Activated CD4-positive, alpha-beta T cell treated with anti-CD3 and anti-CD28 coated beads, Interleukin-2, amount 10 ng/mL, durations not matched to agents 24 days and 14 days (primary cell): Measurements from ENCODE around the gene NRAP. TPM values are rescaled to one million over a fixed set of nuclear protein-coding genes. Genes with fewer than 3 reads are reported as not detected.

ENCODE experiments used
- DNase-seq: peaks from one replicate; pipeline ENCODE4 v3.0.0; 2022
- H3K27ac Mint-ChIP-seq: one replicate; pipeline ENCODE4 v1.8.0; 2022; ENCODE audit warnings: mild to moderate bottlenecking, mixed read lengths
- H3K27me3 Mint-ChIP-seq: one replicate; pipeline ENCODE4 v1.8.0; 2022; ENCODE audit warnings: mixed read lengths
- H3K36me3 Mint-ChIP-seq: one replicate; pipeline ENCODE4 v1.8.0; 2022; ENCODE audit warnings: low read depth, mild to moderate bottlenecking, mixed read lengths
- H3K4me1 Mint-ChIP-seq: one replicate; pipeline ENCODE4 v1.8.0; 2021; ENCODE audit warnings: mixed read lengths
- H3K4me3 Mint-ChIP-seq: one replicate; pipeline ENCODE4 v1.8.0; 2022; ENCODE audit warnings: mild to moderate bottlenecking, moderate library complexity, mixed read lengths
- H3K9me3 Mint-ChIP-seq: one replicate; pipeline ENCODE4 v1.8.0; 2021; ENCODE audit warnings: mixed read lengths
- intact Hi-C: fragments of 100-400 bp; cut with micrococcal nuclease; formaldehyde crosslinking; loops from one replicate; pipeline ENCODE4 v1.15.1; 2023
- total RNA-seq: library from RNA; stranded (reverse); gene quantifications from 2 replicates; pipeline ENCODE4 v1.2.3, GENCODE V29; 2022

The NRAP gene, protein sequence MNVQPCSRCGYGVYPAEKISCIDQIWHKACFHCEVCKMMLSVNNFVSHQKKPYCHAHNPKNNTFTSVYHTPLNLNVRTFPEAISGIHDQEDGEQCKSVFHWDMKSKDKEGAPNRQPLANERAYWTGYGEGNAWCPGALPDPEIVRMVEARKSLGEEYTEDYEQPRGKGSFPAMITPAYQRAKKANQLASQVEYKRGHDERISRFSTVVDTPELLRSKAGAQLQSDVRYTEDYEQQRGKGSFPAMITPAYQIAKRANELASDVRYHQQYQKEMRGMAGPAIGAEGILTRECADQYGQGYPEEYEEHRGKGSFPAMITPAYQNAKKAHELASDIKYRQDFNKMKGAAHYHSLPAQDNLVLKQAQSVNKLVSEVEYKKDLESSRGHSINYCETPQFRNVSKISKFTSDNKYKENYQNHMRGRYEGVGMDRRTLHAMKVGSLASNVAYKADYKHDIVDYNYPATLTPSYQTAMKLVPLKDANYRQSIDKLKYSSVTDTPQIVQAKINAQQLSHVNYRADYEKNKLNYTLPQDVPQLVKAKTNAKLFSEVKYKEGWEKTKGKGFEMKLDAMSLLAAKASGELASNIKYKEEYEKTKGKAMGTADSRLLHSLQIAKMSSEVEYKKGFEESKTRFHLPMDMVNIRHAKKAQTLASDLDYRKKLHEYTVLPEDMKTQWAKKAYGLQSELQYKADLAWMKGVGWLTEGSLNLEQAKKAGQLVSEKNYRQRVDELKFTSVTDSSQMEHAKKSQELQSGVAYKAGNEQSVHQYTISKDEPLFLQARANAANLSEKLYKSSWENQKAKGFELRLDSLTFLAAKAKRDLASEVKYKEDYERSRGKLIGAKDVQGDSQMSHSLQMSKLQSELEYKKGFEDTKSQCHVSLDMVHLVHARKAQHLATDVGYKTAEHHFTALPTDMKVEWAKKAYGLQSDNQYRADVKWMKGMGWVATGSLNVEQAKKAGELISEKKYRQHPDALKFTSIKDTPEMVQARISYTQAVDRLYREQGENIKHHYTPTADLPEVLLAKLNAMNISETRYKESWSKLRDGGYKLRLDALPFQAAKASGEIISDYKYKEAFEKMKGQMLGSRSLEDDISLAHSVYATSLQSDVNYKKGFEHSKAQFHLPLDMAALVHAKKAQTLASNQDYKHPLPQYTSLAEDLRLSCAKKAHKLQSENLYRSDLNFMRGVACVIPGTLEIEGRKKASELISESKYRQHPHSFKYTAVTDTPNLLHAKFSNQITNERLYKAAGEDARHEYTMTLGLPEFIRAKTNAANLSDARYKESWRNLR (N-terminal part only)
- not detected in 2 replicates for total RNA-seq

DNA sequence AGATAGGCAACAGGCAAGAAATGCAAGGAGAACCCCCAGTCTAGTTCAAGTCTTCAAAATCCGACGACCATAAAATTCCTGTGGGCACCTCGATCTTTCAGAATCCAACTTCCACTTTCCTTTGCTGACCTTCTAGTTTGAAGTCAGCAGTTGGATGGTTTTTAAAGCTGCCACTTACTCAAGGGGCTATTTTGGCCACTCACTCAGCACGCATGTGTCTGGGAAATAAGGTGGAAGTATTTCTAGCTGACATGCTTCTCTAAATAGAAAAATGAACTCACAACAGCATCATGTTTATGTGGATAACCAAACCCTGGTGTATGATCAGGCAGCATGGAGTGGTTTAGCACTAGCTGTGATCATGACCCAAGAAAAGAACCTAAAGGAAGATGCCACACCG lies at the start of gene NRAP:
Gene NRAP, minus strand, starts transcription at position 134 of the 400 bp plus-strand sequence. CDS start 159 bp downstream, outside the sequence.
- Mint-ChIP-seq H3K27me3 (peaks cover 17% of the 10 kb centered on the region), H3K4me3 (no peak within 1 kb of the TSS), H3K9me3 (peaks cover 7% of the 10 kb centered on the region), H3K4me1 (peaks cover 16% of the 10 kb centered on the region), H3K36me3 (no peaks in the 10 kb centered on the region), H3K27ac (no peak within 1 kb of the TSS)
- intact Hi-C loops: no loop called here
- no peak for DNase-seq

DNA sequence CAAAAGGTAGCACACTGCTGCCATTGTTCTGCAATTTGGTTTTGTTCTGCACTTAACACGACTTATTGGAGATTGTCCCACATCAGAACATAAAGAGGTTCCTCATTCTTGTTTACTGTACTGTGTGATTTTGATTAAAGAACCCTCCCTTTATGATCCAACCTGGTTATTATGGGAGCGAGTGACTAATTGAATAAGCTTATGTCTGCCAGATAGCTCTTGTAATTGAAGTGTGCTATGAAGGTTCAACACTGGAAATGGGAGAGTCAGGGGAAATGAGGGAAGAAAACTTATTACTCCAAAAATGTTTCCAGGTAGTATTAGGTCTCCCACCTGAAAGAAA lies 49.8 kb upstream of the NRAP start:
- intact Hi-C loops: no loop called here
- no peaks in the 10 kb centered on the region for H3K9me3 Mint-ChIP-seq
- no peak overlapping the region for H3K27ac Mint-ChIP-seq
- H3K4me1 Mint-ChIP-seq: peaks cover 12% of the 10 kb centered on the region
- no peak for DNase-seq
- no peak overlapping the region for H3K4me3 Mint-ChIP-seq
- H3K27me3 Mint-ChIP-seq: no peaks in the 10 kb centered on the region
- peaks cover 42% of the 10 kb centered on the region for H3K36me3 Mint-ChIP-seq

DNA sequence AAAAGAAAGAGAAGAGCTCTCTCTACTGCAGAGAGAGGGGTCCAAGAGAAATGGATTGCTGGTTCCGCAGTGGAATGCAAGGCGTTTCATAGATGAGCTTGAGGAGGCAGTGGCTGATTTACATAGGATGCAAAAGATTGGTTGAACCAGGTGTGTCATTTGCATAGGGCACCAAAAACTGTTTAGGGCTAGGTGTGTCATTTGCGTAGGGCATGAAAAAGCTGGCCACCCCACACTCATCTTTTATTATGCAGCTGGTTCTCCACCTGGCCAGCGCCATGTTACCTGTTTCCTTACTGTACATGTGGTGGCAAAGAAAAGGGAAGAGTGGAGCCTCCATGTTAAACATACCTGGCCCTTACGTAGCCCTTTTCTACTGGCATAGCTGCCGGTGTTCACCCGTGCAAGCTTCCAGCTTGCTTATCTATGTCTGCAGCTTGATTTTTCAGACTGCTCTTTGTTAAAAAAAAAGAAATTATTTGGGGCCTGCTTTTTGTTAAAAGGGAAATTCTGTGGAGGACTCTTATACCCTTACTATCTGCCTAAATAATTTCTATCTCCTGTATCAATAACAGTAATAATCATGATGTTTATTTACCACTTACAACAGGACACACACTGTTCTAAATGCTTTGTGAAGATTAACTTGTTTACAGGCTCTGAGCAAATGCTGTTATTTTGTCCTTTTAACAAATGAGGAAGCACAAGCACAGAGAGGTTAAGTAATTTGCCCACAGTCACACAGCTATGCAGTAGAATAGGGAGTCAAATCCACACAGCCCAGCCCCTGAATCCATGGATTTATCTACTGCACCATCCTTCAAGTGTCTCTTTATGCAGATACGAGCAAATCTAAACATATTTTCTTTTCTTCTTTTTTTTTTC lies 49.2 kb upstream of the NRAP start:
- DNase-seq: no peak
- peaks cover 39% of the 10 kb centered on the region for H3K36me3 Mint-ChIP-seq
- peaks cover 17% of the 10 kb centered on the region for H3K4me1 Mint-ChIP-seq
- H3K27me3 Mint-ChIP-seq: no peaks in the 10 kb centered on the region
- H3K9me3 Mint-ChIP-seq: no peaks in the 10 kb centered on the region
- H3K4me3 Mint-ChIP-seq: no peak overlapping the region
- intact Hi-C loops: no loop called here
- no peak overlapping the region for H3K27ac Mint-ChIP-seq

DNA sequence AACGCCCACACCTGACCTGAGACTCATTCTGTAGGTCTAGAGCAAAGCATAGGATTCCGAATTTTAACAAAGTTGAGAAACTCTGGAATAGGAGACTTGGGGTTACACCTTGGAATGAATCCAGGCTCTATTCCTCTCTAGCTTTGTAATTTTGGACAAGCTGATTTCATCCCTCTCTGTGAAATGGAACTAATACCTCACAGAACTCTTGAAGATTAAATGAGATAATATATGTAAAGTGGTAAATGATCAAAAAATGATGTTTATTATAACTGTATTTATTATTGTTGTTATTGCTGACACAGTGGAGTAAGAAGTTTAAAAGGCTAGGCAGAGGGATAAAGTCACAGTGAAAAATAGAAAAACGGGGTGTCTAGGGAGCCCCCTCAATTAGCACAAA lies 48.2 kb upstream of the NRAP start:
- Mint-ChIP-seq H3K27ac (no peak overlapping the region), H3K4me3 (no peak overlapping the region), H3K27me3 (no peaks in the 10 kb centered on the region), H3K4me1 (peaks cover 21% of the 10 kb centered on the region), H3K36me3 (peaks cover 38% of the 10 kb centered on the region), H3K9me3 (no peaks in the 10 kb centered on the region)
- intact Hi-C loops: no loop called here
- DNase-seq: no peak

DNA sequence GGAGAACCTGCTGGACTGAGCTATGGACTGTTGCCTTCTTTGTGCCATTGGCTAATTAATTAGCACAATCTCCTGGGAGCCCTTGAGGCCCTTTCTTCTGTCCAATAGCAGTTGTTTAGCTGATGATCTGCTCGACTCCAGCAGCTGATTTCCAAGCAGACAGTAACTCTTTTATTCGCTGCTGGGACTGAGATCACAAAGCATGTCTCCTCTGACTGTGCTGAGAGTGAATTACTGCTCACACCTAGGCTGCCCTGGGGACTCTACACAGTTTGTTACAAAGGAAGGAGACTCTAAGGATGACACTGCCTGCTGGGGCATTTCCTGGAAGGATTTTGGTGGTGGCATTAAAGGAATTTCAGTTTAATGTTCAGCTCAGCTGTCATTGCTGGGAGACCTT lies 47.3 kb upstream of the NRAP start:
- H3K4me1 Mint-ChIP-seq: peaks cover 30% of the 10 kb centered on the region
- intact Hi-C loops: no loop called here
- no peaks in the 10 kb centered on the region for H3K9me3 Mint-ChIP-seq
- no peaks in the 10 kb centered on the region for H3K27me3 Mint-ChIP-seq
- H3K27ac Mint-ChIP-seq: no peak overlapping the region
- no peak overlapping the region for H3K4me3 Mint-ChIP-seq
- no peak for DNase-seq
- peaks cover 35% of the 10 kb centered on the region for H3K36me3 Mint-ChIP-seq

DNA sequence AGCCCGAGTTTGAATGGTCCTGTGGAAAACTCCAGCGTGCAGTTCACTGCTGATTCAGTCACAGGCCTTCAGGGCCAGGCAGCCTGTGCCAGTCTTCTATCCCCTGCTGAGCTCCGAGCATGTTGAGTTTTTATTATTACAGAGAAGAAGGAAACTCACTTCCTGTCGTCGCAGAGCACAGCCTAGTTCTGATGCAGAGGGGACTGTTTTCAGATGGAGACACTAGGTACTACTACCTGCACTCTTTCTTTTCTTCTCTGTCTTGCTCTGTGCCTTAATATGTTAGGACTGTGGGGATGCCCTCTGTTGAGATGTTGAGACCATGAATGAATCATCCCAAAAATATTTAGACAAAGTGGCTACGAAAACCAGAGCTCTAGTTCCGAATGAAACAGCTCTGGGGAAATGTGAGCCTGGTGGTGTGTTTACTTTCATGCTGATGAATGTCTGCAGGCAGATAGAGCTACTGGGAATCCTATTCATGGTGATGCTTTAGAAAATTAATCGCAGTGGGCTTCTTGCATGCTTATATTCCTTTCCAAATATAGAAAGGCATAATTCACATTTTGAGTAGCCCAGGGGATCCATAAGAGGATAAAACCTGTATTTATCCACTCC lies 45.5 kb upstream of the NRAP start:
- H3K27ac Mint-ChIP-seq: peak overlapping the region; percentile 50
- H3K4me3 Mint-ChIP-seq: no peak overlapping the region
- peaks cover 28% of the 10 kb centered on the region for H3K4me1 Mint-ChIP-seq
- intact Hi-C loops: loop anchor here (5.0 kb wide), 1 partner anchor 393 kb away; no protein-coding TSS in a partner anchor
- no peak for DNase-seq
- H3K27me3 Mint-ChIP-seq: no peaks in the 10 kb centered on the region
- H3K9me3 Mint-ChIP-seq: no peaks in the 10 kb centered on the region
- peaks cover 24% of the 10 kb centered on the region for H3K36me3 Mint-ChIP-seq

DNA sequence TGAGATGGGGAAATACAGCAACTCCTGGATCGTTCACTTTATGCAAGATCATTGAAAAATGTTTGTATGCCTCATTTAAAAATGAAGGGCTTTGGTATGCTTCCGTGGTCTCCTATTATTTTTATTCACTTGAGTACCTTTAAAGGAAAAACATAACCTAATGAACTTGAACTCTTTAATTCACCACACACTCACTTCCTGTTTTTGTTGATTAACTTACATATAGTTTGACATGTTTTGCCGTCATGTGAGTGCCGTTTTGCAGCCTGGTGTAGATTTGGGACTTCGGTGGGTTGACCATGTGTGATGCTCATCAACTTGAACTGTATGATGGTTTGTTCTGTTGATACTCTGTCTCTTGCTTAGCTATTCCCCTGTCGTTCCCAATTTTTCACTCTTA lies 44.8 kb upstream of the NRAP start:
- Mint-ChIP-seq H3K4me3 (no peak overlapping the region), H3K27ac (no peak overlapping the region), H3K9me3 (no peaks in the 10 kb centered on the region), H3K36me3 (peaks cover 20% of the 10 kb centered on the region), H3K27me3 (no peaks in the 10 kb centered on the region), H3K4me1 (peaks cover 28% of the 10 kb centered on the region)
- intact Hi-C loops: loop anchor here (5.0 kb wide), 1 partner anchor 394 kb away; no protein-coding TSS in a partner anchor
- no peak for DNase-seq

DNA sequence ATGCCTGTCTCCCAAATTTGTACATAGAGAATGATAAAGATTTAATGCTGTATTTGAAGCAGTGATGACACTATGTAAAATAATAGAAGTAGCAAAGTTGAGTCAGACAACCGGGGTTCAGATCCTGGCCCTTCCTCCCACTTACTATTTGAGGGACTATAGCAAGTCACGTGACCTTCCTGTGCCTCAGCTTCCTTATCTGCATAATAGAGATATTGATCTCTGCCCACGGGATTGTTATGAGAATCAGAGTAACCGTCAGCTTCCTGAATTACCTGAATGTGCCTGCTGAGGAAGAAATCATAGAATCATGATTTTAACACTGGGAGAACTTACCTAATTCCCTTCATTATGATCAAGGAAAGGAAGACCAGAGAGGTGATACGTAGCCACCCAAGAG lies 42.8 kb upstream of the NRAP start:
- H3K27ac Mint-ChIP-seq: no peak overlapping the region
- no peak overlapping the region for H3K4me3 Mint-ChIP-seq
- no peaks in the 10 kb centered on the region for H3K27me3 Mint-ChIP-seq
- H3K9me3 Mint-ChIP-seq: no peaks in the 10 kb centered on the region
- peaks cover 28% of the 10 kb centered on the region for H3K4me1 Mint-ChIP-seq
- DNase-seq: no peak
- H3K36me3 Mint-ChIP-seq: peaks cover 20% of the 10 kb centered on the region
- intact Hi-C loops: loop anchor here (2.0 to 5.0 kb wide), 2 partner anchors 28 to 396 kb away; partner anchors contain the start of gene CASP7

DNA sequence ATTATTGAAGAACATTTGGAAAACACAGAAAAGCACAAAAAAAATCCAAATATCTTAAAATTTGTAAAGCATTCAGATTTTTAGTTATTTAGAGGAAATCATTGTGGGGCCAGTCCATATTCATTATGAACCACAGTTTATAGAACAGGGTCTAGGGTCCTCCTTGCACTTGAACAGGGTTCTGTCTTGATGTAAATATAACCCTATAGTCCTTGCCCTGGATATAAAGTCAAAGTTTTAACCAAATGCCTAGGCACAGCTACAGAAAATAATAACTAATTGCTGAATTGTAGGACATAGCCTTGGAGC lies 41.5 kb upstream of the NRAP start:
- intact Hi-C loops: loop anchor here (5.0 kb wide), 1 partner anchor 397 kb away; no protein-coding TSS in a partner anchor
- no peak for DNase-seq

DNA sequence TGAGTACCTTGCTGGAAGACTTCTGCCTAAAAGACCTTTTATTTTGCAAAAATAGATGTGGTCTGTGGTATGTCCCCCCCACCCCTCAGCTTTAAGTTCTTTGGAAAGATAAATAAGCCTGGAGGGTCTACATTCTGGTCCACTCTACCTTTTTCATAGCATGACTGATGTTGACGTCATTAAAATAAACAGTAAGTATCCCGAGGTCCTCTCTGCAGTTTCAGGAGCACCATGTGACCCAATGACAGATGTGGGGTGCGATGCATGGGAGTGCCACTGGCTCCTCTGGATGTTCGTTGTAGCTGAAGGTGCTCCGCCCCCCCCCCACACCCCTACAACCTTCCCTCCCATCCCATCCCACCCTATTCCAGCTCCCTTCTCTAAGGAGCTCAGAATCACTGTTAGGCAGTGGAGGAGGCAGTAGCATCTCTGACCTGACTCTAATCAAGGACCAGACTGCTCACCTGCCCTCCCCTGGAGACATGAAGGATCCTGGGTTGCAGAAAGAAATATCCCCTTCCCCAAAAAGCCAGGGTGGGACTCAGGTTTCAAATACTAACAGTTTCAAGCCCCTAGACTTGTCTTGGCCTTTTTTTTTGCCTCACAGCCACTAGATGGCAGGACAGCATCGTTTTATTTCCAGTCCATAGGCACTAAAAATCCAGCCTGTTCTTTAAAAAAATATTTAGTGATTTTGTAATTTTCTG lies 40.9 kb upstream of the NRAP start:
- intact Hi-C loops: loop anchor here (5.0 kb wide), 1 partner anchor 398 kb away; no protein-coding TSS in a partner anchor
- peaks cover 25% of the 10 kb centered on the region for H3K36me3 Mint-ChIP-seq
- H3K4me1 Mint-ChIP-seq: peaks cover 26% of the 10 kb centered on the region
- H3K27ac Mint-ChIP-seq: no peak overlapping the region
- peak; percentile 74 for DNase-seq
- no peaks in the 10 kb centered on the region for H3K27me3 Mint-ChIP-seq
- no peaks in the 10 kb centered on the region for H3K9me3 Mint-ChIP-seq
- H3K4me3 Mint-ChIP-seq: no peak overlapping the region

More for the DNA sequence above, 41.5 kb upstream of the NRAP start:
- no peaks in the 10 kb centered on the region for H3K9me3 Mint-ChIP-seq
- no peak overlapping the region for H3K4me3 Mint-ChIP-seq
- H3K27me3 Mint-ChIP-seq: no peaks in the 10 kb centered on the region
- H3K27ac Mint-ChIP-seq: no peak overlapping the region
- peaks cover 26% of the 10 kb centered on the region for H3K36me3 Mint-ChIP-seq
- H3K4me1 Mint-ChIP-seq: peaks cover 28% of the 10 kb centered on the region

DNA sequence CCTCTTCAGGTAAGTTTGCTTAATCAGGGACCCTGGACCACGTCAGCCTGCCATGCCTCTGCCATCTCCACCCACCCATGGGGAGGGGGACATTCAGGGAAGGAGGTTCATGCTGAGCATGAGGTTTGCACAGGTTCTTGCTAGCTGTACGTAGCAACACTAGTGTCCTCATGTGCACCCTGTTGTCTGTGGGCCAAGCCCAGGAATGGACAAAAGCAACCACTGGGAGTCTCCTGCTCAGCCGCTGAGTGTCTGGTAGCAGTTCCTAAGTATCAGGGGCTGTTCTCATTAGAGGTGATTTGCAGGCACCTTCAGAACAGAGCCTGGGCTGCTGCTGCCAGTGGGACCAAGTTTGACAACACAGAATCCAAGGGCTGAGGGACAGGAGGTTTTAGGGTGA lies 33.8 kb upstream of the NRAP start:
- peaks cover 4% of the 10 kb centered on the region for H3K4me1 Mint-ChIP-seq
- peaks cover 16% of the 10 kb centered on the region for H3K9me3 Mint-ChIP-seq
- intact Hi-C loops: no loop called here
- H3K4me3 Mint-ChIP-seq: no peak overlapping the region
- DNase-seq: no peak
- H3K27ac Mint-ChIP-seq: no peak overlapping the region
- no peaks in the 10 kb centered on the region for H3K27me3 Mint-ChIP-seq
- H3K36me3 Mint-ChIP-seq: peaks cover 74% of the 10 kb centered on the region

DNA sequence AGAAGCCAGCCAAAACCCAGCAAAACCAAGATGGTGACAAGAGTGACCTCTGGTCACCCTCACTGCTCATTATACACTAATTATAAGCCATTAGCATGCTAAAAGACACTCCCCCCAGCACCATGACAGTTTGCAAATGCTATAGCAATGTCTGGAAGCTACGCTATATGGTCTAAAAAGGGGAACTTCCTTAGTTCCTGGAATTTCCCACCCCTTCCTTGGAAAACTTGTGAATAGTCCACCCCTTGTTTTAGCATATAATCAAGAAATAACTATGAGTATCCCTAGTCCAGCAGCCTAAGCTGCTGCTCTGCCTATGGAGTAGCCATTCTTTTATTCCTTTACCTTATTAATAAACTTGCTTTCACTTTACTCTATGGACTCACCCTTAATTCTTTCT lies 31.9 kb upstream of the NRAP start:
- Mint-ChIP-seq H3K4me3 (no peak overlapping the region), H3K36me3 (peaks cover 82% of the 10 kb centered on the region)
- intact Hi-C loops: no loop called here

More for the DNA sequence above, 31.9 kb upstream of the NRAP start:
- no peak for DNase-seq
- Mint-ChIP-seq H3K4me1 (peaks cover 3% of the 10 kb centered on the region), H3K27me3 (no peaks in the 10 kb centered on the region), H3K9me3 (peaks cover 16% of the 10 kb centered on the region), H3K27ac (no peak overlapping the region)
